Spleen (tissue), 11 donors: ENCODE measurements around the gene PEA15. TPM values are rescaled to one million over a fixed set of nuclear protein-coding genes. Genes with fewer than 3 reads are reported as not detected.

Source experiments
- DNase-seq: peaks from one replicate; pipeline ENCODE4 v3.0.0-alpha.2; 2020
- H3K27ac ChIP-seq, 8 donors: fragments of 200-600 bp; sonication (generic) in 7 of 8; 1 replicate in 4 of 8; 2 replicates in 4 of 8; pipeline versions ENCODE4 v1.5.0 to v1.8.0; 2016 to 2021; ENCODE audit warnings: inconsistent platforms in 4 of 8, mild to moderate bottlenecking in 4 of 8, moderate library complexity in 1 of 8
- H3K27me3 ChIP-seq, 7 donors: fragments of 200-600 bp; sonication (generic) in 6 of 7; replicated peaks in 1 of 7; 1 replicate in 4 of 7; 2 replicates in 3 of 7; pipeline versions ENCODE4 v1.5.0 to v1.8.0; 2016 to 2021; ENCODE audit warnings: inconsistent platforms in 3 of 7, mild to moderate bottlenecking in 1 of 7
- H3K36me3 ChIP-seq, 6 donors: fragments of 200-600 bp; sonication (generic) in 5 of 6; 1 replicate in 4 of 6; 2 replicates in 2 of 6; pipeline versions ENCODE4 v1.5.0 to v1.8.0; 2016 to 2021; ENCODE audit warnings: inconsistent platforms in 2 of 6
- H3K4me1 ChIP-seq, 6 donors: fragments of 200-600 bp; sonication (generic) in 5 of 6; 1 replicate in 3 of 6; 2 replicates in 3 of 6; pipeline versions ENCODE4 v1.5.0 to v1.8.0; 2016 to 2021; ENCODE audit warnings: inconsistent platforms in 3 of 6
- H3K4me3 ChIP-seq, 8 donors: fragments of 200-600 bp; sonication (generic) in 7 of 8; 1 replicate in 4 of 8; 2 replicates in 4 of 8; pipeline versions ENCODE4 v1.5.0 to v1.8.0; 2016 to 2021; ENCODE audit warnings: inconsistent platforms in 4 of 8, mild to moderate bottlenecking in 4 of 8, moderate library complexity in 2 of 8
- H3K9me3 ChIP-seq, 8 donors: fragments of 200-600 bp; sonication (generic) in 7 of 8; 1 replicate in 4 of 8; 2 replicates in 4 of 8; pipeline versions ENCODE4 v1.5.0 to v1.8.0; 2016 to 2021; ENCODE audit warnings: inconsistent platforms in 4 of 8
- POLR2A ChIP-seq, 3 donors: fragments of 450-650 bp; IDR thresholded peaks; one replicate each; pipeline ENCODE4 v1.5.1; 2017; ENCODE audit warnings: antibody characterized with exemption in 3 of 3, mild to moderate bottlenecking in 1 of 3
- POLR2AphosphoS5 ChIP-seq, 3 donors: sonication (generic); formaldehyde crosslinking; IDR thresholded peaks; one replicate each; pipeline ENCODE4 v1.5.1; 2017; ENCODE audit warnings: antibody characterized with exemption in 3 of 3
- WGBS, 5 donors: extraction: QIAGEN DNeasy Blood & Tissue Kit in 3 of 5; methylation state at CpG; one replicate each; pipeline versions ENCODE4 v1.1.5 to v1.1.7; 2013 to 2018; 5-methylcytosine and 5-hydroxymethylcytosine counted together
- intact Hi-C: fragments of 100-400 bp; cut with DNase I; formaldehyde crosslinking; loops from one replicate; pipeline ENCODE4 v1.15.0; 2023; ENCODE audit warnings: low total_unique reads
- polyA plus RNA-seq, 3 donors: library from polyadenylated mRNA; stranded (reverse); fragments of 200-250 nt; gene quantifications; one replicate each; pipeline ENCODE4 v1.2.1, GENCODE V29; 2013
- total RNA-seq, 7 donors: library from RNA; depleted of rRNA in 3 of 7; stranded (reverse); fragments of >200 nt in 3 of 7; fragmentation: NEBNext Ultra II Directional in 4 of 7; extraction: Animal tissue kit (Norgen Biotek cat#: 25700) in 4 of 7; gene quantifications; one replicate each; pipeline versions ENCODE4 v1.1.0 to v1.2.1, GENCODE V29; 2016 to 2021
- TF ChIP-seq, protein P1 (sequence below), 11 experiments: fragments of 200-600 bp in 7 of 11; fragments of 450-650 bp in 4 of 11; sonication (generic) in 4 of 11; IDR thresholded peaks in 8 of 11; conservative IDR thresholded peaks in 3 of 11; 1 replicate in 7 of 11; 2 replicates in 4 of 11; pipeline versions ENCODE4 v1.4.0 to v1.8.0; 2016 to 2021; ENCODE audit warnings: antibody characterized with exemption in 11 of 11, inconsistent platforms in 4 of 11, mild to moderate bottlenecking in 1 of 11
- donor health status: healthy with polysubstance abuse.
- donor health status: DM: no; HTN: no; CAD: no; lungs with moderate emphysema.
- donor health status: DM: no; HTN: no; CAD: no.
- donor health status: Bipolar disorder and iron deficiency.
- donor health status: healthy.
- donor health status: DM: no; HTN: no; CAD: no.
- donor health status: DM: yes; HTN: yes; CAD: no.

PEA15 gene
- total and polyA plus RNA-seq, 10 donors, result 73.4 to 167 (median 106) TPM

DNA sequence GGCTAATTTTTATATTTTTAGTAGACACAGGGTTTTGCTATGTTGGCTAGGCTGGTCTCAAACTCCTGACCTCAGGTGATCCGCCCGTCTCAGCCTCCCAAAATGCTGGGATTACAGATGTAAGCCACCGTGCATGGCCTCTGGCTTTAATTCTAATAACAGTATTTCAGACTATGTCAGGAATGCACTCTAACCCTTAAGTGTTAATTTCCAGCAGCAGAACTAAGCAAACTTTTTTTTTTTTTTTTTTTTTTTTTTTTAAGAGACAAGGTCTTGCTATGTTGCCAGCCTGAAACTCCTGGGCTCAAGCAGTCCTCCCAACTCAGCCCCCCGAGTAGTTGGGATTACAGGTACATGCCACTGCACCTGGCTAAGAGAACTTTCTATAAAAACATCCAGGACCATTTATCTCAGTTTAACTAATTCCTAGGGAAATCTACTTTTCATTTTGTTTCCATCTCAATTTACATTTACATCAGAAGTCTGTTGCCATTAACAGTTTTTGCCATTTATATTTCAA lies 50.7 kb downstream of the PEA15 start:
- Histone ChIP-seq H3K4me3 (no peak overlapping the region), H3K36me3 (peaks cover 0 to 56% (median 12%) of the 10 kb centered on the region in 6 donors), H3K9me3 (no peaks in the 10 kb centered on the region), H3K4me1 (peaks cover 21 to 63% (median 45%) of the 10 kb centered on the region in 6 donors), H3K27me3 (no peaks in the 10 kb centered on the region), H3K27ac (no peak overlapping the region)
- intact Hi-C loops, result loop anchor here (10.0 kb wide), 1 partner anchor 151 kb away; no protein-coding TSS in a partner anchor
- 90 to 97% (median 91%) methylated on average over 4 of the region's 4 CpGs for WGBS, 5 donors
- no peak for DNase-seq
- no peak for TF ChIP-seq POLR2AphosphoS5 (IDR thresholded peaks at IDR 0.05)
- TF ChIP-seq POLR2A (IDR thresholded peaks at IDR 0.05), result no peak
- TF ChIP-seq, protein P1, sequence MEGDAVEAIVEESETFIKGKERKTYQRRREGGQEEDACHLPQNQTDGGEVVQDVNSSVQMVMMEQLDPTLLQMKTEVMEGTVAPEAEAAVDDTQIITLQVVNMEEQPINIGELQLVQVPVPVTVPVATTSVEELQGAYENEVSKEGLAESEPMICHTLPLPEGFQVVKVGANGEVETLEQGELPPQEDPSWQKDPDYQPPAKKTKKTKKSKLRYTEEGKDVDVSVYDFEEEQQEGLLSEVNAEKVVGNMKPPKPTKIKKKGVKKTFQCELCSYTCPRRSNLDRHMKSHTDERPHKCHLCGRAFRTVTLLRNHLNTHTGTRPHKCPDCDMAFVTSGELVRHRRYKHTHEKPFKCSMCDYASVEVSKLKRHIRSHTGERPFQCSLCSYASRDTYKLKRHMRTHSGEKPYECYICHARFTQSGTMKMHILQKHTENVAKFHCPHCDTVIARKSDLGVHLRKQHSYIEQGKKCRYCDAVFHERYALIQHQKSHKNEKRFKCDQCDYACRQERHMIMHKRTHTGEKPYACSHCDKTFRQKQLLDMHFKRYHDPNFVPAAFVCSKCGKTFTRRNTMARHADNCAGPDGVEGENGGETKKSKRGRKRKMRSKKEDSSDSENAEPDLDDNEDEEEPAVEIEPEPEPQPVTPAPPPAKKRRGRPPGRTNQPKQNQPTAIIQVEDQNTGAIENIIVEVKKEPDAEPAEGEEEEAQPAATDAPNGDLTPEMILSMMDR (IDR thresholded peaks at IDR 0.05 in 8 of 11, conservative IDR thresholded peaks at IDR 0.05 in 3 of 11), result no peak

- Histone ChIP-seq H3K36me3 (peaks cover 0 to 51% (median 9%) of the 10 kb centered on the region in 6 donors), H3K4me3 (no peak overlapping the region), H3K27me3 (no peaks in the 10 kb centered on the region), H3K27ac (peak overlapping the region in 1 of 8 donors; percentile 8), H3K9me3 (no peaks in the 10 kb centered on the region), H3K4me1 (peaks cover 27 to 63% (median 52%) of the 10 kb centered on the region in 6 donors)
- 33 to 58% (median 48%) methylated on average over 3 of the region's 3 CpGs for WGBS, 5 donors
- TF ChIP-seq POLR2A (IDR thresholded peaks at IDR 0.05), result no peak
- TF ChIP-seq, protein P1 (IDR thresholded peaks at IDR 0.05 in 8 of 11, conservative IDR thresholded peaks at IDR 0.05 in 3 of 11), result no peak
- TF ChIP-seq POLR2AphosphoS5 (IDR thresholded peaks at IDR 0.05), result no peak
- DNase-seq, result no peak
- intact Hi-C loops, result loop anchor here (10.0 kb wide), 1 partner anchor 152 kb away; no protein-coding TSS in a partner anchor
These were observed 51.3 kb downstream of the PEA15 start for GRCh38 chr1:160256396-160257046.

- TF ChIP-seq, protein P1 (IDR thresholded peaks at IDR 0.05 in 8 of 11, conservative IDR thresholded peaks at IDR 0.05 in 3 of 11), result no peak
- no peak for TF ChIP-seq POLR2A (IDR thresholded peaks at IDR 0.05)
- TF ChIP-seq POLR2AphosphoS5 (IDR thresholded peaks at IDR 0.05), result no peak
- intact Hi-C loops, result loop anchor here (10.0 kb wide), 1 partner anchor 153 kb away; no protein-coding TSS in a partner anchor
- no peaks in the 10 kb centered on the region for H3K27me3 ChIP-seq
- no peak overlapping the region for H3K4me3 ChIP-seq
- peaks cover 23 to 61% (median 54%) of the 10 kb centered on the region in 6 donors for H3K4me1 ChIP-seq
- WGBS, 5 donors, result 94 to 99% (median 98%) methylated on average over 6 of the region's 6 CpGs
- no peak overlapping the region for H3K27ac ChIP-seq
- H3K9me3 ChIP-seq, result no peaks in the 10 kb centered on the region
- DNase-seq, result no peak
- H3K36me3 ChIP-seq, result peaks cover 0 to 50% (median 9%) of the 10 kb centered on the region in 6 donors
These were observed 52.3 kb downstream of the PEA15 start for GRCh38 chr1:160257411-160258015.
